OCI-LY1 (cell line): Measurements from ENCODE around the gene COL11A2.

ENCODE experiments used
- H2AFZ ChIP-seq: fragments of 200-600 bp; sonication (generic), shearing (Covaris generic); 2 replicates; pipeline ENCODE4 v1.6.0; 2014; ENCODE audit warnings: antibody characterized with exemption, mild to moderate bottlenecking, low read length
- H3F3A ChIP-seq: fragments of 200-600 bp; sonication (generic), shearing (Covaris generic); 2 replicates; pipeline ENCODE4 v1.6.0; 2014; ENCODE audit warnings: mild to moderate bottlenecking, antibody characterized with exemption, low read length, moderate library complexity; ENCODE audit not compliant: insufficient read depth
- H3K27ac ChIP-seq: fragments of 200-600 bp; sonication (generic); 2 replicates; pipeline ENCODE4 v1.5.1; 2014; ENCODE audit warnings: low read length, mixed run types, mild to moderate bottlenecking, low read depth; ENCODE audit not compliant: poor library complexity, severe bottlenecking
- H3K27me3 ChIP-seq: fragments of 200-600 bp; sonication (generic); 2 replicates; pipeline ENCODE4 v1.6.0; 2014; ENCODE audit warnings: antibody characterized with exemption, mild to moderate bottlenecking, low read length, moderate library complexity; ENCODE audit not compliant: insufficient read depth
- H3K36me3 ChIP-seq: fragments of 200-600 bp; sonication (generic); 2 replicates; pipeline ENCODE4 v1.6.1; 2014; ENCODE audit warnings: mild to moderate bottlenecking, antibody characterized with exemption, low read length, moderate library complexity, mixed read lengths; ENCODE audit not compliant: insufficient read depth
- H3K4me1 ChIP-seq: fragments of 200-600 bp; sonication (generic); 2 replicates; pipeline ENCODE4 v1.5.1; 2014; ENCODE audit warnings: mild to moderate bottlenecking, low read length, moderate library complexity; ENCODE audit not compliant: insufficient read depth, severe bottlenecking
- H3K4me2 ChIP-seq: fragments of 200-600 bp; sonication (generic), shearing (Covaris generic); 2 replicates; pipeline ENCODE4 v1.6.1; 2014; ENCODE audit warnings: low read length
- H3K4me3 ChIP-seq: fragments of 200-600 bp; sonication (generic); 2 replicates; pipeline ENCODE4 v1.5.1; 2014; ENCODE audit warnings: low read length, low read depth, mild to moderate bottlenecking, mixed read lengths; ENCODE audit not compliant: poor library complexity, severe bottlenecking
- H3K79me2 ChIP-seq: fragments of 200-600 bp; shearing (Covaris generic); 2 replicates; pipeline ENCODE4 v1.6.1; 2016; ENCODE audit warnings: mixed run types, low read length, mixed read lengths; ENCODE audit not compliant: insufficient read depth
- H3K9ac ChIP-seq: fragments of 200-600 bp; sonication (generic), shearing (Covaris generic); 2 replicates; pipeline ENCODE4 v1.6.1; 2014; ENCODE audit warnings: mild to moderate bottlenecking, low read length, mixed read lengths
- H3K9me2 ChIP-seq: fragments of 200-600 bp; sonication (generic), shearing (Covaris generic); 2 replicates; pipeline ENCODE4 v1.6.1; 2014; ENCODE audit warnings: low read depth, mild to moderate bottlenecking, low read length, mixed read lengths
- H3K9me3 ChIP-seq: fragments of 200-600 bp; shearing (Covaris generic); 2 replicates; pipeline ENCODE4 v1.6.1; 2014; ENCODE audit warnings: low read length, mixed read lengths
- H4K20me1 ChIP-seq: fragments of 200-600 bp; sonication (generic), shearing (Covaris generic); 2 replicates; pipeline ENCODE4 v1.6.0; 2016; ENCODE audit warnings: mild to moderate bottlenecking, low read length; ENCODE audit not compliant: insufficient read depth
- EZH2 ChIP-seq: fragments of 200-600 bp; sonication (generic), shearing (Covaris generic); IDR thresholded peaks from 2 replicates; pipeline ENCODE4 v1.8.0; 2017; ENCODE audit warnings: borderline replicate concordance, mixed run types, mild to moderate bottlenecking, antibody characterized with exemption, low read length, moderate library complexity, mixed read lengths
- TF ChIP-seq, protein P1 (sequence below): fragments of 200-600 bp; sonication (generic), shearing (Covaris generic); IDR thresholded peaks from 2 replicates; pipeline ENCODE4 v1.5.1; 2017; ENCODE audit warnings: mild to moderate bottlenecking, antibody characterized with exemption, low read length, moderate library complexity, mixed read lengths

COL11A2 gene

DNA sequence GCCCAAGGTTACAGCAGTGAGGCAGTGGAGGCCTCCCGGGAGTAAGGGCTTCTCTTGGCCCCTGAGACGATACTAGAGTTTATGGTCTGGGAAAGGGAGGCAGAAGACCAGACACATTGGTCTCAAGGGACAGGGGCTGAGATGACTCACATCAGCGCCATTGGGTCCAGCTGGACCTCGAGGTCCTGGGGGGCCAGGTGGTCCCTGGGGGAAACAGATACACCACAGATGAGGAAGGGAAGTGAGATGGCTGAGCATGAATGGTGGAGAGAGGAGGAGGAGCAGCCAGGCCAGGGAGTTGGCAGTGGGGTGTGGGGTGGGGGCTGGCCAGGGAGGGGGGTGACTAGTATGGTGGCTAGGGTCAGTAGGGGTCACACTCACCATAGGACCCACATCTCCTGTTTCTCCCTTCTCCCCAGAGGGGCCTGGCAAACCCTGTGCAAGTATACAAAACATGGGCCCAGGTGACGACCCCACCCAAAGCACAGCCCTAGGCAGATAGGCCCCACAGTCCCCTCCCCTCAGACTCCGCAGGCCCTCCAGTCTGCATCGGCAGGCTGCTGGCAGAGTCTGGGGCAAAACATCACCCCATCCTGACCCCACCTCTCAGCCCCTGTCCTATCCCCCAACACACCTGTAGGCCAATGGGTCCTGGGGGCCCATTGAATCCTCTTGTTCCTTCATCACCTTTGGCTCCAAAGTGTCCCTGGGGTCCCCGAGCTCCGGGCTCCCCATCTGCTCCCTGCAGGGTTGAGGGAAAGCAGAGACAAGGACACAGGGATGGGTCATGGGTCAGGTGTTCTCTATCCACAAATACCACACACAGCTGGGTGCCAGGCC is 21.9 kb downstream of the COL11A2 start:
- no peak overlapping the region for H3K4me3 ChIP-seq
- H3K27ac ChIP-seq, result no peak overlapping the region
- H3K9me3 ChIP-seq, result no peaks in the 10 kb centered on the region
- H3K36me3 ChIP-seq, result no peaks in the 10 kb centered on the region
- no peaks in the 10 kb centered on the region for H3F3A ChIP-seq
- H3K9ac ChIP-seq, result no peak overlapping the region
- H3K79me2 ChIP-seq, result no peaks in the 10 kb centered on the region
- no peak overlapping the region for H2AFZ ChIP-seq
- no peaks in the 10 kb centered on the region for H3K9me2 ChIP-seq
- no peaks in the 10 kb centered on the region for H4K20me1 ChIP-seq
- no peaks in the 10 kb centered on the region for H3K4me1 ChIP-seq
- no peak overlapping the region for H3K4me2 ChIP-seq
- no peak for TF ChIP-seq EZH2
- 0 out of 2 replicates have a peak, but pooled peaks cover 4% of the 10 kb centered on the region for H3K27me3 ChIP-seq

DNA sequence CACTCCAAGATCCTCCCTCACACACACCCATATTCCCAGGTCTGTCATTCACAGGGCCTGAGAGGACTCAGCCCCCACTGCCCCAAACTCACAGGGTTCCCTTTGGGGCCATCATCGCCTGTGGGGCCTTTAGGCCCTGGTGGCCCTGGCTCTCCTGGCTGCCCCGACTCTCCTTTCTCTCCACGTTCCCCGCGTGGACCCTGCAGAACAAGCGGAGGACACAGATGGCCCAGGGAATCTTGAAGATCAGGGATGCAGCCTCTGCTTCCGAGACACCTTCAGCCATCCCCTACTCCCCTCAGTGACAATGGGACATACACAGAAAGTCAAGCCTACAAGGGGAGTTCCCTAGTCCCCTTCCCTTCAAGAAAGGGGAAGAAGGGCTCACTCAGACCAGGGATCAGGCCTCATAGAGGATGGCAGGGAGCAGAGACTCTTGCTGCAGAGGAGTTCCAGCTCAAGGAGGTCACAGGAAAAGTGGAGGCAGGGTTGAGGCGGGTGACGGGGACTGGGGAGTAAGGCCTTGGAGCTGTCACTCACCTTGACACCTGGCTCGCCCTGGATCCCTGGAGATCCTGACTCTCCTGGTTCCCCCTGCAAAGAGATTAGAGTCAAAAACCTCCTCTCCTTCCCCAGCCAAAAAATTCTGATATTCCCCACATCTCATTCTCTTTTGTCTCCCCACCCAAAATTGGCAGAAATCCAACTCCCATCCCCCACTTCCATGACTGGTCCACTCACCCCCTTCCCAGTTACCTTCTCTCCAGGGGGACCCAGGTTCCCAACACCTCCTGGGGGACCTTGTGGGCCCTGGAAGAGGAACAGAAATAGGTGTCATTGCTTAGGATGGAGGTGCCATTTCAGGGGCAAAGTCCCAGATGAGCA is 22.7 kb downstream of the COL11A2 start:
- H3F3A ChIP-seq, result no peaks in the 10 kb centered on the region
- no peaks in the 10 kb centered on the region for H3K36me3 ChIP-seq
- no peak overlapping the region for H3K4me3 ChIP-seq
- no peaks in the 10 kb centered on the region for H4K20me1 ChIP-seq
- TF ChIP-seq, protein P1, sequence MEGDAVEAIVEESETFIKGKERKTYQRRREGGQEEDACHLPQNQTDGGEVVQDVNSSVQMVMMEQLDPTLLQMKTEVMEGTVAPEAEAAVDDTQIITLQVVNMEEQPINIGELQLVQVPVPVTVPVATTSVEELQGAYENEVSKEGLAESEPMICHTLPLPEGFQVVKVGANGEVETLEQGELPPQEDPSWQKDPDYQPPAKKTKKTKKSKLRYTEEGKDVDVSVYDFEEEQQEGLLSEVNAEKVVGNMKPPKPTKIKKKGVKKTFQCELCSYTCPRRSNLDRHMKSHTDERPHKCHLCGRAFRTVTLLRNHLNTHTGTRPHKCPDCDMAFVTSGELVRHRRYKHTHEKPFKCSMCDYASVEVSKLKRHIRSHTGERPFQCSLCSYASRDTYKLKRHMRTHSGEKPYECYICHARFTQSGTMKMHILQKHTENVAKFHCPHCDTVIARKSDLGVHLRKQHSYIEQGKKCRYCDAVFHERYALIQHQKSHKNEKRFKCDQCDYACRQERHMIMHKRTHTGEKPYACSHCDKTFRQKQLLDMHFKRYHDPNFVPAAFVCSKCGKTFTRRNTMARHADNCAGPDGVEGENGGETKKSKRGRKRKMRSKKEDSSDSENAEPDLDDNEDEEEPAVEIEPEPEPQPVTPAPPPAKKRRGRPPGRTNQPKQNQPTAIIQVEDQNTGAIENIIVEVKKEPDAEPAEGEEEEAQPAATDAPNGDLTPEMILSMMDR, result no peak
- no peak for TF ChIP-seq EZH2
- no peaks in the 10 kb centered on the region for H3K27me3 ChIP-seq
- H3K4me1 ChIP-seq, result no peaks in the 10 kb centered on the region
- no peak overlapping the region for H3K9ac ChIP-seq
- H3K9me3 ChIP-seq, result no peaks in the 10 kb centered on the region
- H3K9me2 ChIP-seq, result no peaks in the 10 kb centered on the region
- no peak overlapping the region for H2AFZ ChIP-seq
- H3K79me2 ChIP-seq, result no peaks in the 10 kb centered on the region
- H3K27ac ChIP-seq, result no peak overlapping the region
- H3K4me2 ChIP-seq, result no peak overlapping the region

DNA sequence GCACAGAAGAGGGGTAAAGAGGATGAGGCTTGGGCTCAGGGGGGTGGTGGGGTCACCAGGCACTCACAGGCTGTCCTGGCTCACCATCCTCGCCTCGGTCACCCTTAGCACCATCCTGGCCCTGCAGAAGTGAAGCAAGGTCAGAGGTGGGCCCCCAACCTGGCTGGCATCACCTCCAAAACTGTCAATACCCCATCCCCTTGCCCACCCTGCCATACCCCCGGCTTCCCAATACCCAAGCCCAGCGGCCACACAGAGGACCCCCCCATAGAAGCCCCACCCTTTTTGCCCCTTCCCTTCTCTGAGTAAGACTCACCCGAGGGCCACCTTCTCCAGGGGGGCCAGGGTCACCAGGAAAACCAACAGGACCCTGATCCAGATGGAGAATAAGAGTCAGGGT is 23.6 kb downstream of the COL11A2 start:
- no peaks in the 10 kb centered on the region for H3K79me2 ChIP-seq
- no peak overlapping the region for H3K4me2 ChIP-seq
- no peaks in the 10 kb centered on the region for H4K20me1 ChIP-seq
- no peak overlapping the region for H2AFZ ChIP-seq
- no peak overlapping the region for H3K4me3 ChIP-seq
- H3K9ac ChIP-seq, result no peak overlapping the region
- no peak overlapping the region for H3K27ac ChIP-seq
- H3K27me3 ChIP-seq, result no peaks in the 10 kb centered on the region
- TF ChIP-seq, protein P1, result no peak
- no peak for TF ChIP-seq EZH2
- H3K9me3 ChIP-seq, result no peaks in the 10 kb centered on the region
- H3K4me1 ChIP-seq, result no peaks in the 10 kb centered on the region
- H3K9me2 ChIP-seq, result no peaks in the 10 kb centered on the region
- no peaks in the 10 kb centered on the region for H3K36me3 ChIP-seq
- H3F3A ChIP-seq, result no peaks in the 10 kb centered on the region
